Measurements from ENCODE around the gene ALPK3. TPM values are rescaled to one million over a fixed set of nuclear protein-coding genes. Genes with fewer than 3 reads are reported as not detected.

The ALPK3 gene
- total RNA-seq, 1 experiment from 2014 or later: 16.5 TPM

GRCh38 chr15:84797212-84797611 is 19.9 kb upstream of the ALPK3 start:
- Mint-ChIP-seq H3K9me3 (no peaks in the 10 kb centered on the region), H3K4me1 (no peaks in the 10 kb centered on the region), H3K4me3 (no peak overlapping the region), H3K27me3 (ENCODE audit: low read depth) (no peaks in the 10 kb centered on the region), H3K27ac (no peak overlapping the region), H3K36me3 (peaks cover 18% of the 10 kb centered on the region)
- CTCF ChIA-PET: interaction anchor here (0.6 kb wide), 1 partner anchor 19 kb away, joined by 4 read pairs; no protein-coding TSS in a partner anchor
- TF ChIP-seq NFYB (CRISPR knock-in tag; conservative IDR thresholded peaks at IDR 0.05; ENCODE audit: low read depth) (no peak), AFF4 (CRISPR knock-in tag; IDR thresholded peaks at IDR 0.05; ENCODE audit: borderline replicate concordance) (no peak), MYBL2 (CRISPR knock-in tag; IDR thresholded peaks at IDR 0.05) (no peak), JAZF1 (CRISPR knock-in tag; IDR thresholded peaks at IDR 0.05) (no peak), SMAD4 (CRISPR knock-in tag; IDR thresholded peaks at IDR 0.05) (no peak), TEAD1 (CRISPR knock-in tag; IDR thresholded peaks at IDR 0.05) (no peak), RELA (CRISPR knock-in tag; IDR thresholded peaks at IDR 0.05; ENCODE audit: borderline replicate concordance) (no peak), ELF4 (CRISPR knock-in tag; IDR thresholded peaks at IDR 0.05; ENCODE audit: low read depth) (no peak), SMAD3 (CRISPR knock-in tag; IDR thresholded peaks at IDR 0.05; ENCODE audit: borderline replicate concordance) (no peak), JUN (CRISPR knock-in tag; IDR thresholded peaks at IDR 0.05) (no peak), ZNF281 (CRISPR knock-in tag; IDR thresholded peaks at IDR 0.05) (no peak), SP1 (CRISPR knock-in tag; conservative IDR thresholded peaks at IDR 0.05) (no peak), HMGA2 (CRISPR knock-in tag; IDR thresholded peaks at IDR 0.05) (no peak)
- POLR2A ChIA-PET: no interaction called here
- DNase-seq (ENCODE audit: low spot score): no peak
- ATAC-seq: no peak

- H3K4me1 Mint-ChIP-seq: no peaks in the 10 kb centered on the region
- ATAC-seq (no peak), DNase-seq (ENCODE audit: low spot score) (no peak)
- no peak overlapping the region for H3K27ac Mint-ChIP-seq
- H3K36me3 Mint-ChIP-seq: peaks cover 15% of the 10 kb centered on the region
- CTCF ChIA-PET: no interaction called here
- POLR2A ChIA-PET: no interaction called here
- TF ChIP-seq EMX1 (CRISPR knock-in tag; IDR thresholded peaks at IDR 0.05): no peak
- no peak for TF ChIP-seq GRHL2 (CRISPR knock-in tag; IDR thresholded peaks at IDR 0.05; ENCODE audit: insufficient replicate concordance, severe bottlenecking)
- TF ChIP-seq ATF6 (CRISPR knock-in tag; IDR thresholded peaks at IDR 0.05): no peak
- TF ChIP-seq PRRX2 (CRISPR knock-in tag; IDR thresholded peaks at IDR 0.05): no peak
- no peak for TF ChIP-seq ARID4B (CRISPR knock-in tag; IDR thresholded peaks at IDR 0.05; ENCODE audit: borderline replicate concordance)
- TF ChIP-seq ZNF532 (CRISPR knock-in tag; IDR thresholded peaks at IDR 0.05; ENCODE audit: borderline replicate concordance): no peak
- H3K9me3 Mint-ChIP-seq: no peaks in the 10 kb centered on the region
- no peak overlapping the region for H3K4me3 Mint-ChIP-seq
- no peaks in the 10 kb centered on the region for H3K27me3 Mint-ChIP-seq (ENCODE audit: low read depth)
Observed at GRCh38 chr15:84797801-84798200, 19.4 kb upstream of the ALPK3 start.
